CD4-positive, alpha-beta memory T cell (primary cell): ENCODE measurements around the gene CFAP65. TPM values are rescaled to one million over a fixed set of nuclear protein-coding genes. Genes with fewer than 3 reads are reported as not detected.

Experiments
- CTCF ChIA-PET: fragments of 350-600 bp; sonication (Branson Sonifier 250); formaldehyde crosslinking; loops from one replicate; lab custom pipeline; 2021; ENCODE audit warnings: inconsistent platforms; ENCODE audit not compliant: partially characterized antibody; lab: Charles Lee
- POLR2A ChIA-PET: fragments of 350-600 bp; sonication (Branson Sonifier 250); formaldehyde crosslinking; loops from one replicate; lab custom pipeline; 2021; ENCODE audit not compliant: partially characterized antibody; lab: Charles Lee
- DNase-seq, 5 donors: peaks; one replicate each; pipeline versions ENCODE4 v3.0.0 to v3.0.0-alpha.2; 2020 to 2022; ENCODE audit warnings: mixed read lengths in 1 of 5
- H3K27ac ChIP-seq: one replicate; pipeline ENCODE4 v1.7.0; 2013; ENCODE audit warnings: low read depth, low read length
- H3K27me3 ChIP-seq: 2 replicates; pipeline ENCODE4 v1.7.0; 2013; ENCODE audit warnings: mild to moderate bottlenecking, low read length, moderate library complexity; ENCODE audit not compliant: insufficient read depth
- H3K36me3 ChIP-seq: 2 replicates; pipeline ENCODE4 v1.7.0; 2013; ENCODE audit warnings: mild to moderate bottlenecking, low read length, moderate library complexity; ENCODE audit not compliant: insufficient read depth
- H3K4me1 ChIP-seq: 2 replicates; pipeline ENCODE4 v1.7.0; 2013; ENCODE audit warnings: mild to moderate bottlenecking, low read length, moderate library complexity; ENCODE audit not compliant: insufficient read depth
- H3K4me3 ChIP-seq, 2 donors: one replicate each; pipeline ENCODE4 v1.7.0; 2013; ENCODE audit warnings: low read length in 2 of 2, mild to moderate bottlenecking in 1 of 2
- H3K9me3 ChIP-seq, 2 donors: one replicate each; pipeline ENCODE4 v1.7.0; 2013; ENCODE audit warnings: low read length in 2 of 2, control low read depth in 1 of 2; ENCODE audit not compliant: control insufficient read depth in 1 of 2
- H3K27ac Mint-ChIP-seq, 7 donors: one replicate each; pipeline ENCODE4 v1.8.0; 2020 to 2021; ENCODE audit warnings: mixed read lengths in 7 of 7, mild to moderate bottlenecking in 6 of 7, inconsistent platforms in 3 of 7, moderate library complexity in 3 of 7
- H3K27me3 Mint-ChIP-seq, 2 donors: one replicate each; pipeline ENCODE4 v1.8.0; 2020 to 2021; ENCODE audit warnings: mixed read lengths in 2 of 2
- H3K36me3 Mint-ChIP-seq, 2 donors: one replicate each; pipeline ENCODE4 v1.8.0; 2020 to 2021; ENCODE audit warnings: mixed read lengths in 2 of 2, inconsistent platforms in 1 of 2, mild to moderate bottlenecking in 1 of 2
- H3K4me1 Mint-ChIP-seq, 4 donors: one replicate each; pipeline ENCODE4 v1.8.0; 2020 to 2021; ENCODE audit warnings: mixed read lengths in 4 of 4, mild to moderate bottlenecking in 1 of 4
- H3K4me3 Mint-ChIP-seq, 8 donors: one replicate each; pipeline ENCODE4 v1.8.0; 2020 to 2021; ENCODE audit warnings: mixed read lengths in 8 of 8, mild to moderate bottlenecking in 7 of 8, moderate library complexity in 6 of 8, inconsistent platforms in 3 of 8
- H3K9me3 Mint-ChIP-seq, 8 donors: one replicate each; pipeline ENCODE4 v1.8.0; 2020 to 2021; ENCODE audit warnings: mixed read lengths in 8 of 8, mild to moderate bottlenecking in 5 of 8, inconsistent platforms in 3 of 8, moderate library complexity in 1 of 8
- intact Hi-C: fragments of 100-400 bp; cut with micrococcal nuclease; formaldehyde crosslinking; loops from one replicate; pipeline ENCODE4 v1.15.1; 2023
- polyA plus RNA-seq, 2 donors: library from polyadenylated mRNA; unstranded; fragments of 300-500 nt; fragmentation: Illumina TruSeq; gene quantifications; one replicate each; pipeline ENCODE4 v1.2.3, GENCODE V29; 2021
- total RNA-seq, 2 experiments: library from RNA; stranded (reverse); gene quantifications; one replicate each; pipeline ENCODE4 v1.2.3, GENCODE V29; 2021

Gene CFAP65
- total and polyA plus RNA-seq, 4 experiments from 2014 or later, result not detected

- Histone ChIP-seq H3K4me1 (no peaks in the 10 kb centered on the region), H3K9me3 (no peaks in the 10 kb centered on the region), H3K4me3 (no peak overlapping the region), H3K27me3 (no peaks in the 10 kb centered on the region), H3K27ac (no peak overlapping the region), H3K36me3 (peaks cover 2% of the 10 kb centered on the region)
- no peak for DNase-seq
- POLR2A ChIA-PET, result no interaction called here
- H3K9me3 Mint-ChIP-seq, result no peaks in the 10 kb centered on the region
- H3K36me3 Mint-ChIP-seq, result peaks cover 6 to 7% of the 10 kb centered on the region in 2 donors
- intact Hi-C loops, result no loop called here
- H3K4me1 Mint-ChIP-seq, result peaks cover 0 to 10% (median 3%) of the 10 kb centered on the region in 4 donors
- CTCF ChIA-PET, result interaction anchor here (1.2 to 3.7 kb wide), 2 partner anchors 22 to 24 kb away, joined by 6 to 9 read pairs; no protein-coding TSS in a partner anchor
- no peak overlapping the region for H3K27ac Mint-ChIP-seq
- H3K27me3 Mint-ChIP-seq, result no peaks in the 10 kb centered on the region
- no peak overlapping the region for H3K4me3 Mint-ChIP-seq
These were observed 41.1 kb upstream of the CFAP65 start for GRCh38 chr2:219082332-219082958.

DNA sequence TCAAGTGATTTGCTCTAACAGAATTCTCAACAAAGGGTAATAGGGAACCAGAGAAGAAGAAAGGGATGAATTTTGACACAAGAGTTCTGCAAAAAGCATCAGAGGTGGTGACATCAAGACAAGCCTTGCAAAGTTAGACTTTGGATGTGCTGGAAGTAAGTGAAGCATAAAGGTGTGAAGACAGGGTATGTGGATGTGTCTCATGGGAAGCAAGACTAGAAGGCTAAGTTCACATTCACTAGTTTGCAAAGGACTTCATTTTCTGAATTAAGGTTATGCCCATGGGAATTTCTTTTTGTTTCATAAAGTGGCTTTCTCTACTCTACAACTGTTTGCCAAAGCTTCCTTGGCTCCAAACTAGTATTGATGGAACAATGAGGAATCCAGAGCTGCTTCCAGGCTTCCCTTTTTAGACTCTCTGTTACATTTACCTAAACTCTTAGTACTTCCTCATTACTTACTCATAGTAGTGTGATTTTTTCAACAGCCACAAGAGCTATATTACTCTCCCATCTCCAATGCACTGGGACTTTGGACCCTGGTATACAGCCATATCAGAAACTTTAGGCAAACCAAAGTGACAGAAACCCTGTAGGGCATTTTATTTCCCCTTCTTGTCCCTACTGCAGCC lies 40.5 kb upstream of the CFAP65 start:
- ChIA-PET CTCF (interaction anchor here (3.7 kb wide), 1 partner anchor 23 kb away, joined by 9 read pairs; no protein-coding TSS in a partner anchor), POLR2A (no interaction called here)
- no peak overlapping the region for H3K4me3 ChIP-seq
- no peak for DNase-seq
- intact Hi-C loops, result no loop called here
- Mint-ChIP-seq H3K4me3 (no peak overlapping the region), H3K36me3 (peaks cover 5 to 12% of the 10 kb centered on the region in 2 donors), H3K9me3 (no peaks in the 10 kb centered on the region), H3K27ac (no peak overlapping the region), H3K4me1 (peaks cover 0 to 10% (median 3%) of the 10 kb centered on the region in 4 donors), H3K27me3 (no peaks in the 10 kb centered on the region)
- no peaks in the 10 kb centered on the region for H3K4me1 ChIP-seq
- no peaks in the 10 kb centered on the region for H3K9me3 ChIP-seq
- H3K27ac ChIP-seq, result no peak overlapping the region
- no peaks in the 10 kb centered on the region for H3K27me3 ChIP-seq
- peaks cover 9% of the 10 kb centered on the region for H3K36me3 ChIP-seq

DNA sequence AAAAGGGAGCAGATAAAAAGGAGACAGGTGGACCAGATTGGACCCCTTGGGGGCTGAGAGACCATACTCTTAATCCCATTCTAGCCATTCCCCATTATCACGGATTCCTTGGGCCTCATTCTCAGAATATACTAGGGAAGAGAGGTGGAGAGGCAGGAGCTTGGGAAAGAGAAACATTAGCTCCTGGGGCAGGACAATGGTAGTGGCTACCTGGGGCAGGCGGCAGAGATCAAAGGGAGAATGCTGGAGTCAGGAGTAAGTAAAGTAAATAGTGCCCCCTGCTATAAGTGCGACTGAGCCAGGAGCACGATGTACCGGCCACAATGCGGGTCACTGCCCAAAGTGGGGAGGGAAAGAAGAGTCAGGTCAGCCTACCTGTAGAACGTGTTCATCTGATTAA lies 39.8 kb upstream of the CFAP65 start:
- no peaks in the 10 kb centered on the region for H3K9me3 Mint-ChIP-seq
- peak overlapping the region in 1 of 7 donors; percentile 20 for H3K27ac Mint-ChIP-seq
- intact Hi-C loops, result no loop called here
- POLR2A ChIA-PET, result no interaction called here
- no peaks in the 10 kb centered on the region for H3K27me3 ChIP-seq
- no peak overlapping the region for H3K27ac ChIP-seq
- no peak for DNase-seq
- peaks cover 9 to 13% of the 10 kb centered on the region in 2 donors for H3K36me3 Mint-ChIP-seq
- no peaks in the 10 kb centered on the region for H3K4me1 ChIP-seq
- no peaks in the 10 kb centered on the region for H3K27me3 Mint-ChIP-seq
- H3K36me3 ChIP-seq, result peaks cover 15% of the 10 kb centered on the region
- H3K4me3 ChIP-seq, result no peak overlapping the region
- CTCF ChIA-PET, result interaction anchor here (0.8 to 3.7 kb wide), 4 partner anchors 16 to 64 kb away, joined by 3 to 9 read pairs (median 3); no protein-coding TSS in a partner anchor
- H3K4me1 Mint-ChIP-seq, result peaks cover 0 to 10% (median 3%) of the 10 kb centered on the region in 4 donors
- no peaks in the 10 kb centered on the region for H3K9me3 ChIP-seq
- H3K4me3 Mint-ChIP-seq, result no peak overlapping the region

DNA sequence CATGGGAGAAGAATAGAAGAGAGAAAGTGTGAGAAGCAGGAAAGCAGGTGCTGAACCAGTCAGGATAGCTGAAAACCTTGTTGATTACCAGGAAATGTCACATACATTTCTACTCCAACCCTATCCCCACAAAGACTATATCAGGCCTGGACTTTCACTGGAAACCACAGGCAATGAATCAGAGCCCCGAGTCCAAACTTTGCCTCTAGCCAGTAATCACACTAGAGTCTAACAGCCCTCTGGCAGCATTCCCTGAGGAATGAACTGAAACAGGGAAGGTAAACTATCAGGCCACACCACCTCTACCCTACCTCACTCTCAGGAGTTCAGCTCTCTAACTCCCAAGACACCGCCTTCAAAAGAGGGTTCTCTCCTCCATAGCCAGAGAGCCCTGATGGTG lies 38.1 kb upstream of the CFAP65 start:
- Mint-ChIP-seq H3K4me1 (no peaks in the 10 kb centered on the region), H3K4me3 (no peak overlapping the region), H3K27ac (no peak overlapping the region), H3K9me3 (no peaks in the 10 kb centered on the region), H3K36me3 (peaks cover 22 to 24% of the 10 kb centered on the region in 2 donors), H3K27me3 (no peaks in the 10 kb centered on the region)
- H3K27ac ChIP-seq, result no peak overlapping the region
- DNase-seq, result no peak
- ChIA-PET POLR2A (no interaction called here), CTCF (interaction anchor here (1.5 to 3.7 kb wide), 2 partner anchors 21 to 39 kb away, joined by 3 to 9 read pairs; no protein-coding TSS in a partner anchor)
- no peaks in the 10 kb centered on the region for H3K9me3 ChIP-seq
- intact Hi-C loops, result no loop called here
- no peaks in the 10 kb centered on the region for H3K27me3 ChIP-seq
- H3K4me3 ChIP-seq, result no peak overlapping the region
- H3K4me1 ChIP-seq, result no peaks in the 10 kb centered on the region
- H3K36me3 ChIP-seq, result peaks cover 26% of the 10 kb centered on the region

DNA sequence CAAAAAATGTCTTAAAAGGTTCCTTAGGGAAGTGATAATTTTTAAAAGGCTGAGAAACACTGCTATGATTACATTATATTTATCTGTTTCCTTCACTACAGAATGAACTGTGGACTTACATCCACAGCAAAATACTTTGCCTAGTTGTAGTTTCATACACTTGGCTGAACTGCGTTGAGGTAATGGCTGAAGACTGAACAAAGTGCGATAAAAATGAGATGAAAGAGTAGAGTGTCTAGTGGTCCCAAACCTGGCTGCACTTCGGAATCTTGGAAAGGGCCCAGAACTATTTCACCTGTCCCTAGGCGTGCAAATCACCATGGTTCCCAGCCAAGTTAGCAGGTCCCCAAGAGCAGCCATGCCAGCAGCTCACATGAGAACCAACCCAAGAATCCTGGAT lies 37.6 kb upstream of the CFAP65 start:
- peaks cover 26% of the 10 kb centered on the region for H3K36me3 ChIP-seq
- DNase-seq, result no peak
- H3K36me3 Mint-ChIP-seq, result peaks cover 26 to 28% of the 10 kb centered on the region in 2 donors
- H3K27ac ChIP-seq, result no peak overlapping the region
- no peak overlapping the region for H3K27ac Mint-ChIP-seq
- H3K27me3 ChIP-seq, result no peaks in the 10 kb centered on the region
- no peaks in the 10 kb centered on the region for H3K4me1 Mint-ChIP-seq
- ChIA-PET CTCF (interaction anchor here (1.5 to 11.5 kb wide), 3 partner anchors 17 to 39 kb away, joined by 3 to 76 read pairs (median 9); partner anchors contain the start of gene IHH), POLR2A (no interaction called here)
- no peak overlapping the region for H3K4me3 ChIP-seq
- intact Hi-C loops, result no loop called here
- no peaks in the 10 kb centered on the region for H3K4me1 ChIP-seq
- no peaks in the 10 kb centered on the region for H3K9me3 Mint-ChIP-seq
- no peaks in the 10 kb centered on the region for H3K27me3 Mint-ChIP-seq
- no peaks in the 10 kb centered on the region for H3K9me3 ChIP-seq
- no peak overlapping the region for H3K4me3 Mint-ChIP-seq

DNA sequence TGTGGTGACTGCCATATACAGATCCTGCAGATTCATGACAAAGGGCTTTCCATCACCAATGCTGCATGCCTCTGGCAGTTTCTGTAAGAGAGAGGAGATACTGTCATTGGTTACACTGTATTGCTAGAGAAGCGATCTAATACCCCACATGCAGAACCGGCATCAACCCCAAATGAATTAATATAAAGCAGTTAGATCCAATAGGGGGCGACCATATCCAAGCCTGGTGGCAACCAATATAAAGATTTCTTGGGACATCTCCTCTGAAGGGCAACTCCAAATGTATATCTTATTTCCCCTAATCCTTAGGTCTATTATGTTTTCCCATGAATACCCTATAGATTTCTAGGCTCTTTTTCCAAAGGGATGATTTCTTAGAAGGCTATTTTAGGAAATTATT lies 36.8 kb upstream of the CFAP65 start:
- ChIA-PET CTCF (interaction anchor here (11.5 kb wide), 1 partner anchor 16 kb away, joined by 76 read pairs; the partner anchor contains the start of gene IHH), POLR2A (no interaction called here)
- Mint-ChIP-seq H3K27me3 (no peaks in the 10 kb centered on the region), H3K27ac (no peak overlapping the region), H3K4me3 (no peak overlapping the region), H3K9me3 (no peaks in the 10 kb centered on the region), H3K36me3 (peaks cover 27 to 30% of the 10 kb centered on the region in 2 donors), H3K4me1 (no peaks in the 10 kb centered on the region)
- peaks cover 26% of the 10 kb centered on the region for H3K36me3 ChIP-seq
- H3K4me1 ChIP-seq, result no peaks in the 10 kb centered on the region
- intact Hi-C loops, result no loop called here
- H3K9me3 ChIP-seq, result no peaks in the 10 kb centered on the region
- DNase-seq, result no peak
- H3K4me3 ChIP-seq, result no peak overlapping the region
- no peaks in the 10 kb centered on the region for H3K27me3 ChIP-seq
- no peak overlapping the region for H3K27ac ChIP-seq

DNA sequence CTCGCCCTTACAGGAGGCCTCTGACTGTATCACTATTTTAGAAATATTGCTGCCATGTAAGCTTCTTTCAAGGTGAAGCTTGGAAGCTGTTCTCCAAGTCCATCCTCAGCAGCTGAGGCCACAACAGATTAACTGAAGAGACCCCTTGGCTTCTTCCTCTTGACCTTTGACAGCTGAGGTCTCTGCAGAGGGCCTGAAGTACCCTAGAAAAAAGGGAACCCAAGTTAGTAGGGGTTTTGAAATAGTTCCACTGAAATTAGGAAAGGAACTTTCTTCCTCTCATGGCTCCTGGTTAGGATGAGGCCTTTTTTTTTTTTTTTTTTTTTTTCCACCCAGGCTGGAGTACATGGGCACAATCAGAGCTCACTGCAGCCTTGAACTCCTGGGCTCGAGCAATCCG lies 34.9 kb upstream of the CFAP65 start:
- no peaks in the 10 kb centered on the region for H3K27me3 ChIP-seq
- Mint-ChIP-seq H3K4me3 (no peak overlapping the region), H3K27me3 (no peaks in the 10 kb centered on the region), H3K4me1 (no peaks in the 10 kb centered on the region), H3K27ac (no peak overlapping the region), H3K9me3 (no peaks in the 10 kb centered on the region), H3K36me3 (peaks cover 27 to 30% of the 10 kb centered on the region in 2 donors)
- H3K27ac ChIP-seq, result no peak overlapping the region
- intact Hi-C loops, result no loop called here
- H3K4me1 ChIP-seq, result no peaks in the 10 kb centered on the region
- ChIA-PET CTCF (interaction anchor here (0.7 to 11.5 kb wide), 2 partner anchors 15 to 336 kb away, joined by 3 to 76 read pairs; partner anchors contain the start of gene IHH), POLR2A (no interaction called here)
- peaks cover 26% of the 10 kb centered on the region for H3K36me3 ChIP-seq
- H3K9me3 ChIP-seq, result no peaks in the 10 kb centered on the region
- DNase-seq, result no peak
- H3K4me3 ChIP-seq, result no peak overlapping the region
